ENCODE results near the gene BEND6.
"Not testable (repeated sequence)": the region's sequence is repeated elsewhere in the genome, so short reads cannot be mapped to it uniquely, and the experiment has no call there.

Gene BEND6

GRCh38 chr6:56984884-56985283 is 30.0 kb downstream of the BEND6 start:
- no peak for DNase-seq

- DNase-seq = no peak
These were observed 31.7 kb downstream of the BEND6 start for GRCh38 chr6:56986611-56987010.

- no peak for DNase-seq
These were observed 33.2 kb downstream of the BEND6 start for GRCh38 chr6:56988145-56988544.

DNA sequence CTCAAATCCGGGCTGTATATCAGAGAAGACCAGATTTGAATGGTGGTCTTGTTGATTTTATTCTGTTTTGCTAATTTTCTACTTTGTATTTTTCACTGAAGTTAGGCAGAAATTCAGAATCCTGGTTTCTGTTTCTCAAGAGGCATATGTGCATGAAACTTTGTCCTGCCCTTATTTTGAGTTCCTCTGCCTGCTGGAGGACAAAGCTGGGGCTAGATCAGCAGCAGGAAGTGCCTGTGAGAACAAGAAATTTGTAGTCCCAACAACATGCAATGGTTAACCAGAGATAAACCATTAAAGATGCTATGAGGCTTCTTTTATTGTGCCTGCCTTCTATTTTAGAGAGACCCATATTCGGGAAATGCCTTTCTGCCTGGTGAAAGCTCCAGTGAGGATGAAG is 37.1 kb downstream of the BEND6 start:
- no peak for DNase-seq

- no peak for DNase-seq
These were observed 37.8 kb downstream of the BEND6 start for GRCh38 chr6:56992703-56993102.

DNA sequence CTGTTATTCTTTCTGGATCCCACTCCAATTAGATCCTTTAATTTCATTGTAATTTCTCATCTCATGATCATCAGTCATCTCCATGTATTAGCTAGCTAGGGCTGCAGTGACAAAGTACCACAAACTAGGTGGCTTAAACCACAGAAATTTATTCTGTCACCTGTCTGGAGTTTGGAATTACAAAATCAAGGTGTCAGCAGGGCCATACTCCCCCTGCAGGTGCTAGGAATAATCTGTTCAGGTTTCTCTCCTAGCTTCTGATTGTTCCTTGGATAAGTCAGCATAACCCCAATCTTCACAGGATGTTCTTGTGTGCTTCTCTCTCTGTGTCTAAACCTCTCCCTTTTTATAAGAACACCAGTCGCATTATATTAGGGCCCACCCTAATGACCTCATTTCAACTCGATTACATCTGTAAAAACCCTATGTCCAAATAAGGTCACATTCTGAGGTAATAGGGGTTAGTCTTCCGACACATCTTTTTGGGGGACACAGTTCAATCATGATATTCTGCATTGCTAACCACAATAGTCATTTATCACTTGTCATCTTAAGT is 40.5 kb downstream of the BEND6 start:
- DNase-seq = no peak

DNA sequence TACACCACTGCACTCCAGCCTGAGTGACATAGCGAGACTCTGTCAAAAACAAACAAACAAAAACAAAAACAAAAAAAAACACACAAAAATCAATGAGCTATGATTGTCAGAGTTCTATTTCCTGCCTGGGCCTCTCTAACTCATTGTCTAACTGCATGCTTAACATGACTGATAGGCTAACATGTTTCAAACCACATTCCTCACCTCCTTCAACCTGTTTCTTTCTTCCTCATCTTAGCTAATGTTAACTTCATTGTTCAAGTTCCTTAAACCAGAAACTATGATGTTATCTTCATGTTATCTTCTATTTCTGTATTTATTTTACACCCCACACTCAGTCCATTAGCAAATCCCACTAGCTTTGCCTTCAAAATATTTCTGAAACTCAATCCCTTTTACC is 41.5 kb downstream of the BEND6 start:
- no peak for DNase-seq

GRCh38 chr6:56999049-56999448 is 44.1 kb downstream of the BEND6 start:
- DNase-seq = no peak

- not testable (repeated sequence) for DNase-seq
These were observed 44.8 kb downstream of the BEND6 start for GRCh38 chr6:56999748-57000147.

GRCh38 chr6:57002197-57002596 is 47.3 kb downstream of the BEND6 start:
- no peak for DNase-seq

- DNase-seq = no peak
These were observed 49.4 kb downstream of the BEND6 start for GRCh38 chr6:57004292-57004691.

- DNase-seq = no peak
These were observed 51.2 kb downstream of the BEND6 start for GRCh38 chr6:57006101-57006500.

DNA sequence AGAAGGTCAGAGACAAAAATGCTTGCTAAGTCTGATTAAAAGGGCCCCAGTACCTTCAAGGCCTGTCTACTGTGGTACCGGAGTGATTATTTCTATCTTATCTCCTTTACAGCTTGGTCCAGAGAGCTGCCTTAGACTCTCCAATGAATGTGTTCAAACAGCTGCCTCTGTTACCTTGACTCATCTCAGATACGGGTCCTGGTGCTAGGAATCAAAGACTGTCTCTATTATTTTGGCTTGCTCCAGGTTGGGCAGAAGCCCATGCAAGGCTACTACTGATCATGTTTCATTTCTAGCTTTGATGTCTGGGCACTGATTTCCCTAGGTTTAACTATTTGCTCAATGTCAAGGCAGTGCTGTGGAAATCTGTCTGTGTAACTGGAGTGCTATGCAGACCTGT is 53.2 kb downstream of the BEND6 start:
- DNase-seq = not testable (repeated sequence)

- DNase-seq = no peak
These were observed 58.6 kb downstream of the BEND6 start for GRCh38 chr6:57013521-57013926.

GRCh38 chr6:57017069-57017468 is 62.2 kb downstream of the BEND6 start:
- no peak for DNase-seq

DNA sequence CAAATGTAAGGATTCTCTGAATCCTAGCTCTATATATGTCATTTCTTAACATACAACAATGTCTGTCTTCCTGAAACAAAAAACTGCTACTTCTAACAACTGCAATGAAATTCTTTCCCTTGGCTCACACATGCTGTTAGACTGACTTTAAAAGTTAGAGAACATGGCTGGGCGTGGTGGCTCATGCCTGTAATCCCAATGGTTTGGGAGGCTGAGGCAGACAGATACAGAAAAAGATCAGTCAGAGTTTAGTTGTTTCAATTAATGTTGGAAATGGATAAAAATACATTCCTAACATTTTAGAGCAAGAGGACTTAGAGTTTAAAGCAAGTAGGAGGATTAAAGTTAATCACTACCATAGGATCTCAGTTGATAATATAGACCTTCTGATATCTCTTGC is 62.9 kb downstream of the BEND6 start:
- DNase-seq = no peak

- DNase-seq = no peak
These were observed 64.5 kb downstream of the BEND6 start for GRCh38 chr6:57019434-57019833.

GRCh38 chr6:57021086-57021720 is 66.3 kb downstream of the BEND6 start:
- DNase-seq = no peak

DNA sequence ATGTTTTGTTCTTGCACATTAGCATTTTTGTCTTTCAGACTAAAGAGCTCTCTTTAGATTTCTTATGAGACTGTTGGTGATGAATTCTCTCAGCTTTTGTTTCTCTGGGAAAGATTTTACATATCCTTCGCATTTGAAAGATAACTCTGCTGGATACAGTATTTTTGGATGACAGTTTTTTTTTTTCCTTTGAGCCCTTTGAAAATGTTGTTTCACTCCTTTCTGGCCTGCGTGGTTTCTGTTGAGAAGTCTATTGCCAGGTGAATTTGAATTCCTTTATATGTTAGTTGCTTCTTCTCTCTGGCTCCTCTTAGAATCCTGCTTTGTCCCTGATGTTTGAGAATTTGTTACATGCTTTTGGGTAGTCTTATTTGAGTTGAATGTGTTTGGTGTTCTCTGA is 69.4 kb downstream of the BEND6 start:
- no peak for DNase-seq

DNA sequence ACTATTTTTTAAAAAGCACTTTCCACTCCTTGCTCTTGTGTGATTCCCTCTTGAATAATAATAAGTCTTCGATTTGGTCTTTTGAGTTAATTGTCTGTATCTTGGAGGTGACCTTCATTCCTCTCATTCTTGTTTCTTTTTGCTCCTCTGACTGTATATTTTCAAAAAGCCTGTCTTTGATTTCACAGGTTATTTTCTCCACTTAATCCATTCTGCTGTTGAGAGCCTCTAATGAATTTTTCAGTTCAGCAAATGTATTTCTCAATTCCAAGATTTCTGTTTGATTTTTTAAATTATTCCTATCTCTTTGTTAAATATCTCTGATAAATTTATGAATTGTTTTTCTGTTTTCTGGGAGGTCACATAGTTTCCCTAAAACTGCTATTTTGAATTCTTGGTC is 69.9 kb downstream of the BEND6 start:
- no peak for DNase-seq

- no peak for DNase-seq
These were observed 71.1 kb downstream of the BEND6 start for GRCh38 chr6:57026001-57026400.

DNA sequence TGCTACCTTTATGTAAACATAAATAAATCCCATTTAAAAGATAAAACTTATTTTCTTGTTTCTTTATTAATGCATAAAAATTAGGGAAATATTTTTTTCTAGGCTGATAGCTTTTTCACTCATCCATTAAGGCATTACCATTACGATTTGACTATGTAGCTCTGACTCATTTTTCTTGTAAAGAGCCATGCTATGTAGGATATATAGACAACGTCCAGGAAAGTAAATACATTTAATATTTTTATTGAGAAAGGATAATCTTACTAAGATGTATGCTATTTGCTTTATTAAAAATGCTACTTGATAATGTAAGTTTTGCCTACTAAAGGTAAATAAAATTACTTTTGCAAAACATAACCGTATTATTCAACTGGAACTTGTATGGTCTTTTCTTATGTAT is 72.4 kb downstream of the BEND6 start:
- no peak for DNase-seq

DNA sequence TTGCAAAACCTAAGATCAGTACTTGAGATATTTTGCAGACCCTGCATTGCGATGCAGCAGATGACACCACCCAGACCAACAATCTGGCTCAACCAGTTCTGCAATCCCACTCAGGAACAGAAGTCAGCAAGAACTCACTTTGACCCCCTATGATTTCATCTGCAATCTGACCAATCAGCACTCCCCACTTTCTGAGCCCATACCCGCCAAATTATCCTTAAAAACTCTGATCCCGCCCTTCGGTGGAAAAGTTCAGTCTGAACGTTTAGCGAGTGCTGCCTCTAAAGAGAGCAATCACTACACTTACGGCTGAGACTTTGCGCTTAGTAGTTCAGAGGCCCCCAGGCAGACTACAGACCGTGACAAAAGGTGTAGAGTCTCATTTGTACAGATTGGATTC is 74.3 kb downstream of the BEND6 start:
- DNase-seq = no peak

GRCh38 chr6:57033228-57033627 is 78.3 kb downstream of the BEND6 start:
- DNase-seq = no peak

- no peak for DNase-seq
These were observed 80.6 kb downstream of the BEND6 start for GRCh38 chr6:57035549-57035948.

Measured in femur (tissue), 1 donor.